HepG2 (cell line): ENCODE results near the gene SETD1A. TPM values are rescaled to one million over a fixed set of nuclear protein-coding genes. Genes with fewer than 3 reads are reported as not detected.

ENCODE experiments used
- ELF3 ChIP-seq: IDR thresholded peaks from 2 replicates; pipeline ENCODE4 v1.6.1; 2016; ENCODE audit warnings: missing genetic modification reagents, missing compliant biosample characterization
- HINFP ChIP-seq: sonication (generic); formaldehyde crosslinking; IDR thresholded peaks from 2 replicates; pipeline ENCODE4 v1.4.0; 2020; ENCODE audit warnings: low read depth, mild to moderate bottlenecking, missing genetic modification reagents
- HOXA9 ChIP-seq: sonication (generic); formaldehyde crosslinking; IDR thresholded peaks from 2 replicates; pipeline ENCODE4 v1.8.1; 2022; ENCODE audit warnings: missing genetic modification reagents, mild to moderate bottlenecking, moderate library complexity, borderline replicate concordance
- NFATC3 ChIP-seq: sonication (generic); formaldehyde crosslinking; IDR thresholded peaks from 2 replicates; pipeline ENCODE4 v1.5.1; 2020; ENCODE audit warnings: mild to moderate bottlenecking, missing genetic modification reagents
- ZBTB10 ChIP-seq: sonication (generic); formaldehyde crosslinking; IDR thresholded peaks from 2 replicates; pipeline ENCODE4 v1.4.0; 2020; ENCODE audit warnings: missing genetic modification reagents, borderline replicate concordance
- ZFX ChIP-seq: sonication (generic); formaldehyde crosslinking; IDR thresholded peaks from 2 replicates; pipeline ENCODE4 v1.4.0; 2020; ENCODE audit warnings: mild to moderate bottlenecking, low read depth, missing genetic modification reagents, moderate library complexity
- ZNF10 ChIP-seq: sonication (generic); formaldehyde crosslinking; IDR thresholded peaks from 2 replicates; pipeline ENCODE4 v1.4.0; 2020; ENCODE audit warnings: mild to moderate bottlenecking, low read depth, missing genetic modification reagents, borderline replicate concordance
- ZNF121 ChIP-seq: sonication (generic); formaldehyde crosslinking; IDR thresholded peaks from 2 replicates; pipeline ENCODE4 v1.5.0; 2020; ENCODE audit warnings: mild to moderate bottlenecking, missing genetic modification reagents
- ZNF136 ChIP-seq: sonication (generic); formaldehyde crosslinking; IDR thresholded peaks from 2 replicates; pipeline ENCODE4 v1.8.1; 2022; ENCODE audit warnings: low read depth, mild to moderate bottlenecking, moderate library complexity, missing genetic modification reagents
- ZNF234 ChIP-seq: sonication (generic); formaldehyde crosslinking; conservative IDR thresholded peaks from 2 replicates; pipeline ENCODE4 v1.5.1; 2020; ENCODE audit warnings: mild to moderate bottlenecking, missing genetic modification reagents
- ZNF292 ChIP-seq: sonication (generic); formaldehyde crosslinking; IDR thresholded peaks from 2 replicates; pipeline ENCODE4 v1.8.1; 2022; ENCODE audit warnings: mild to moderate bottlenecking, low read depth, missing genetic modification reagents, borderline replicate concordance
- ZNF317 ChIP-seq: sonication (generic); formaldehyde crosslinking; IDR thresholded peaks from 2 replicates; pipeline ENCODE4 v1.5.0; 2020; ENCODE audit warnings: mild to moderate bottlenecking, missing genetic modification reagents
- ZNF496 ChIP-seq: sonication (generic); formaldehyde crosslinking; IDR thresholded peaks from 2 replicates; pipeline ENCODE4 v1.8.1; 2023; ENCODE audit warnings: mild to moderate bottlenecking, moderate library complexity, missing genetic modification reagents; ENCODE audit not compliant: insufficient replicate concordance
- ZSCAN12 ChIP-seq: sonication (generic); formaldehyde crosslinking; IDR thresholded peaks from 2 replicates; pipeline ENCODE4 v1.9.0; 2021; ENCODE audit warnings: mild to moderate bottlenecking, missing genetic modification reagents
- ZSCAN5A ChIP-seq: sonication (generic); formaldehyde crosslinking; IDR thresholded peaks from 2 replicates; pipeline ENCODE4 v1.8.0; 2022; ENCODE audit warnings: mild to moderate bottlenecking, missing genetic modification reagents, borderline replicate concordance
- ZSCAN9 ChIP-seq: IDR thresholded peaks from 2 replicates; pipeline ENCODE4 v1.6.1; 2016; ENCODE audit warnings: borderline replicate concordance
- polyA plus RNA-seq, 8 experiments: library from polyadenylated mRNA; depleted of rRNA in 3 of 8; stranded (reverse) in 7 of 8; unstranded in 1 of 8; fragments of >200 nt; fragmentation: Illumina TruSeq in 4 of 8; extraction: Trizol in 4 of 8; gene quantifications; 2 replicates each; pipeline versions ENCODE4 v1.2.1 to v1.2.3, GENCODE V29; 2011 to 2016; ENCODE audit warnings: low read depth in 4 of 8, missing spikeins in 1 of 8, mixed read lengths in 1 of 8; ENCODE audit not compliant: insufficient read depth in 1 of 8
- total RNA-seq, 5 experiments: library from RNA; depleted of rRNA; stranded (reverse); fragments of >200 nt; fragmentation: Illumina TruSeq; extraction: Trizol; gene quantifications; 2 replicates each; pipeline ENCODE4 v1.2.3, GENCODE V29; 2016; ENCODE audit warnings: low read depth in 1 of 5
- TF ChIP-seq, protein P1 (sequence below): sonication (generic); formaldehyde crosslinking; IDR thresholded peaks from 2 replicates; pipeline ENCODE4 v1.4.0; 2020; ENCODE audit warnings: missing genetic modification reagents, borderline replicate concordance
- TF ChIP-seq, protein P2 (sequence below): sonication (generic); formaldehyde crosslinking; IDR thresholded peaks from 2 replicates; pipeline ENCODE4 v1.5.0; 2020; ENCODE audit warnings: missing genetic modification reagents

The SETD1A gene
- total and polyA plus RNA-seq, 2 of the 13 experiments (the other 11 are each of a cell fraction or from before 2014, with no cell fraction given): 3.8 to 5.6 TPM

DNA sequence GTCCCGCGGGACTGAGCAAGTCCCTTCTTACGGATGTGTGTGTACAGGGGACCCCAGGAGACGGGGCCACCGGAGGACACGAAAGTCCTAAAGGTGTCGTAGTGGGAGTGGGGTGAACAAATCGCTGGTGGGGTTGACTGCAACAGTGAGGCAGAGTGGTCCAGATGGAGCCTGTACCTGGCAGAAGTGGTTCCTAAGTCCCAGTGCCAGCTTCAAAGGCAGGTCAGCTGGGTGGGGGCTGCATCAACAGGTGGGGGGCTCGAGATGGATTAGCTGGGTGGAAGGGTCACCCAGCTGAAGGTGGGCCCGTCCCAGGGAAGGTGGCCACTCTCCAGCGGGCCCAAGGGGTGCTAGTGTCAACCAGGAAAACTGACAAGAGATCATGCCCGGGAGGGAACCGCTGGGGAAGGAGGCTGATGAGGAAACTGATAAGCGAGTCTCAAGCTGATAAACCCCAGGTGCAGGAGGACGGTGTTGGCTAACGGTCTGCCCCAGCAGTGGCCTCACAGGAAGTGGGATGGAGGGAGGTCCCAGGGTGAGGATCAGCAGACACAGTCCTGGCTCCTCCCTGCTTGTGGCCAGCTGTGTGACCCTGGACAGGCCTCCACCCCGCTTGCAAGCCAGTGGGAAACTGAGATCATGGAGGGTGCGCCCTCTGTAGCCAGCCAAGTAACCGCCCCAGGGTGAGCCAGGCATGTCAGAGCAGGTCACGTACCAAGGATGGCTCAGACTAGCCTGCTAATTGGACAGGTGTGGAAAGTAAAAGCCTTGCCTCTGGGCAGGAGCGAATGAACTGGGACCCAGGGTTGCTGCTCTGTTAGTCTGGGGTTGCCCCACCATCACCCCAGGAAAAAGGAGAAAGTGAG, 7.7 kb upstream of the SETD1A start (continued):
- TF ChIP-seq HOXA9 (CRISPR knock-in tag) (0 out of 2 replicates have a peak, but pooled peaks have one; percentile 18), ELF3 (peak; percentile 96), ZNF317 (CRISPR knock-in tag) (peak; percentile 77; the same call in 1 of the 2 replicates), HINFP (CRISPR knock-in tag) (peak; percentile 79), ZNF136 (CRISPR knock-in tag) (peak; percentile 75; the same call in 1 of the 2 replicates), ZBTB10 (0 out of 2 replicates have a peak, but pooled peaks have one; percentile 22), ZSCAN9 (CRISPR knock-in tag) (peak; percentile 92), ZNF10 (CRISPR knock-in tag) (no peak), ZNF292 (CRISPR knock-in tag) (peak; percentile 89), ZSCAN5A (CRISPR knock-in tag) (peak; percentile 58; the same call in 1 of the 2 replicates), NFATC3 (CRISPR knock-in tag) (no peak), ZFX (CRISPR knock-in tag) (peak; percentile 89), ZNF121 (CRISPR knock-in tag) (peak; percentile 40; the same call in 1 of the 2 replicates), ZNF496 (CRISPR knock-in tag) (no peak), ZNF234 (CRISPR knock-in tag) (no peak), ZSCAN12 (no peak)
- TF ChIP-seq, protein P1, sequence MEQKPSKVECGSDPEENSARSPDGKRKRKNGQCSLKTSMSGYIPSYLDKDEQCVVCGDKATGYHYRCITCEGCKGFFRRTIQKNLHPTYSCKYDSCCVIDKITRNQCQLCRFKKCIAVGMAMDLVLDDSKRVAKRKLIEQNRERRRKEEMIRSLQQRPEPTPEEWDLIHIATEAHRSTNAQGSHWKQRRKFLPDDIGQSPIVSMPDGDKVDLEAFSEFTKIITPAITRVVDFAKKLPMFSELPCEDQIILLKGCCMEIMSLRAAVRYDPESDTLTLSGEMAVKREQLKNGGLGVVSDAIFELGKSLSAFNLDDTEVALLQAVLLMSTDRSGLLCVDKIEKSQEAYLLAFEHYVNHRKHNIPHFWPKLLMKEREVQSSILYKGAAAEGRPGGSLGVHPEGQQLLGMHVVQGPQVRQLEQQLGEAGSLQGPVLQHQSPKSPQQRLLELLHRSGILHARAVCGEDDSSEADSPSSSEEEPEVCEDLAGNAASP (CRISPR knock-in tag): peak; percentile 91; the same call in 1 of the 2 replicates
- TF ChIP-seq, protein P2, sequence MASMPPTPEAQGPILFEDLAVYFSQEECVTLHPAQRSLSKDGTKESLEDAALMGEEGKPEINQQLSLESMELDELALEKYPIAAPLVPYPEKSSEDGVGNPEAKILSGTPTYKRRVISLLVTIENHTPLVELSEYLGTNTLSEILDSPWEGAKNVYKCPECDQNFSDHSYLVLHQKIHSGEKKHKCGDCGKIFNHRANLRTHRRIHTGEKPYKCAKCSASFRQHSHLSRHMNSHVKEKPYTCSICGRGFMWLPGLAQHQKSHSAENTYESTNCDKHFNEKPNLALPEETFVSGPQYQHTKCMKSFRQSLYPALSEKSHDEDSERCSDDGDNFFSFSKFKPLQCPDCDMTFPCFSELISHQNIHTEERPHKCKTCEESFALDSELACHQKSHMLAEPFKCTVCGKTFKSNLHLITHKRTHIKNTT (CRISPR knock-in tag): no peak
